Effector memory CD8-positive, alpha-beta T cell (primary cell): Measurements from ENCODE around the gene PI16.

ENCODE experiments used
- ATAC-seq: fragments of 150-1000 bp; cut with Tn5 transposase; replicated peaks from 2 replicates; pipeline ENCODE4 v1.10.0; 2021; ENCODE audit warnings: mild to moderate bottlenecking, moderate library complexity
- DNase-seq, 3 experiments: peaks; one replicate each; pipeline ENCODE4 v3.0.0; 2021
- H3K27ac Mint-ChIP-seq, 2 donors: one replicate each; pipeline ENCODE4 v1.8.0; 2022; ENCODE audit warnings: mild to moderate bottlenecking in 2 of 2, mixed read lengths in 2 of 2, moderate library complexity in 2 of 2
- H3K27me3 Mint-ChIP-seq, 2 donors: one replicate each; pipeline ENCODE4 v1.8.0; 2022; ENCODE audit warnings: mixed read lengths in 2 of 2
- H3K36me3 Mint-ChIP-seq: one replicate; pipeline ENCODE4 v1.8.0; 2022; ENCODE audit warnings: mild to moderate bottlenecking, moderate library complexity, mixed read lengths; ENCODE audit not compliant: insufficient read depth
- H3K4me1 Mint-ChIP-seq, 2 donors: one replicate each; pipeline ENCODE4 v1.8.0; 2022; ENCODE audit warnings: low read depth in 2 of 2, mixed read lengths in 2 of 2
- H3K4me3 Mint-ChIP-seq, 2 donors: one replicate each; pipeline ENCODE4 v1.8.0; 2022; ENCODE audit warnings: mild to moderate bottlenecking in 2 of 2, mixed read lengths in 2 of 2, moderate library complexity in 2 of 2
- H3K9me3 Mint-ChIP-seq, 2 donors: one replicate each; pipeline ENCODE4 v1.8.0; 2022; ENCODE audit warnings: mixed read lengths in 2 of 2
- total RNA-seq, 9 experiments: gene quantifications; one replicate each; lab custom pipeline; 2026; lab: John Stamatoyannopoulos, UW

PI16 gene, protein sequence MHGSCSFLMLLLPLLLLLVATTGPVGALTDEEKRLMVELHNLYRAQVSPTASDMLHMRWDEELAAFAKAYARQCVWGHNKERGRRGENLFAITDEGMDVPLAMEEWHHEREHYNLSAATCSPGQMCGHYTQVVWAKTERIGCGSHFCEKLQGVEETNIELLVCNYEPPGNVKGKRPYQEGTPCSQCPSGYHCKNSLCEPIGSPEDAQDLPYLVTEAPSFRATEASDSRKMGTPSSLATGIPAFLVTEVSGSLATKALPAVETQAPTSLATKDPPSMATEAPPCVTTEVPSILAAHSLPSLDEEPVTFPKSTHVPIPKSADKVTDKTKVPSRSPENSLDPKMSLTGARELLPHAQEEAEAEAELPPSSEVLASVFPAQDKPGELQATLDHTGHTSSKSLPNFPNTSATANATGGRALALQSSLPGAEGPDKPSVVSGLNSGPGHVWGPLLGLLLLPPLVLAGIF
- total RNA-seq: 0 to 5.4 (median 2.7) reads per million in 9 experiments

GRCh38 chr6:36954262-36954931 is at the start of gene PI16:
TSS of gene PI16 (plus strand) at chr6:36954738. CDS start at chr6:36954761, 23 bp downstream.
- H3K27me3 Mint-ChIP-seq: no peaks in the 10 kb centered on the region
- H3K27ac Mint-ChIP-seq: peak within 1 kb of the TSS; percentile 52 to 88
- peak within 1 kb of the TSS; percentile 79 to 83 for H3K4me3 Mint-ChIP-seq
- ATAC-seq: peak; percentile 87
- H3K4me1 Mint-ChIP-seq: peaks cover 29% of the 10 kb centered on the region in 2 donors
- H3K36me3 Mint-ChIP-seq: peaks cover 2% of the 10 kb centered on the region
- no peak for DNase-seq
- no peaks in the 10 kb centered on the region for H3K9me3 Mint-ChIP-seq

- peaks cover 4 to 24% of the 10 kb centered on the region in 2 donors for H3K4me1 Mint-ChIP-seq
- no peak for DNase-seq
- H3K27me3 Mint-ChIP-seq: no peaks in the 10 kb centered on the region
- no peak overlapping the region for H3K4me3 Mint-ChIP-seq
- no peak overlapping the region for H3K27ac Mint-ChIP-seq
- ATAC-seq: no peak
- H3K9me3 Mint-ChIP-seq: no peaks in the 10 kb centered on the region
- H3K36me3 Mint-ChIP-seq: peaks cover 72% of the 10 kb centered on the region
Observed at GRCh38 chr6:36904851-36905393, 49.6 kb upstream of the PI16 start.

DNA sequence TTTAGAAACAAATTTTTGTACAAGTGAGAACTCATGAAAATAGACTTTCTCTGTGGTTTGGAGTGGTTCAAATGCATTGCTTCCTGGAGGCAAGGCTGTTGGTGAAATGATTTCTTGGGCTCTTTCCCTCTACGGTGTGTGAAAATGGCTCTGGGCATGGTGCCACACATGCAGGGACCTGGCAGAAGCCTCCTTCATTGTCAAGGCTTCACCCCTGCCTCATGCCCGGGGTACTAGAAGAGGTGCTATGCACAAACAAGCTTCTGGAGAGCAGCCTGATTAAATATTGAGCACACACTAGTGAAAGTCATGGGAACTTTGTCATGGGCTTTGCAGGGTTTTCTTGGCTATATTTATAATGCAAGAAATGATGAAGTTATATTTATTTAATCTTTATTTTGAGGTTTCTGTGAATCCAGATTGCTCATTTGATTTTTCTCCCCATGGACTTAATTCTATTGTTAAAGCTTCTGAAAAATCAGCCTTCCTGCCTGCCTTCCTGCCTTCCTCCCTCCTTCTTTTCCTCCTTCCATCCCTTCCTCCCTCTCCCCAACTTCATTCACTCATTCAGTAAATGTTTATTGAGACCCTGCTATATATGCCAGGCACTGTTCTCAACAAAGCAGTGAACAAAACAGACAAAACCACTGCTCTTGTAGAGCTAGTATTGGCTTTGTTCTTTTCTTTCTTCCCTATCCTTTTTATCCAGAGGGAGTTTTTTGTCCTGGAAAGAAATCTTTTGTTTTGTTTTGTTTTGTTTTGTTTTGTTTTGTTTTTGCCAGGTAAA is 47.8 kb upstream of the PI16 start:
- Mint-ChIP-seq H3K27me3 (no peaks in the 10 kb centered on the region), H3K27ac (no peak overlapping the region), H3K4me3 (no peak overlapping the region), H3K4me1 (peaks cover 7 to 27% of the 10 kb centered on the region in 2 donors), H3K36me3 (peaks cover 54% of the 10 kb centered on the region), H3K9me3 (no peaks in the 10 kb centered on the region)
- no peak for DNase-seq
- no peak for ATAC-seq

- Mint-ChIP-seq H3K27me3 (no peaks in the 10 kb centered on the region), H3K4me1 (peaks cover 16 to 38% of the 10 kb centered on the region in 2 donors), H3K27ac (peak overlapping the region in 1 of 2 donors; percentile 59), H3K36me3 (peaks cover 44% of the 10 kb centered on the region), H3K4me3 (no peak overlapping the region), H3K9me3 (no peaks in the 10 kb centered on the region)
- ATAC-seq (no peak), DNase-seq (no peak)
Observed at GRCh38 chr6:36907781-36908180, 46.8 kb upstream of the PI16 start.

- H3K27me3 Mint-ChIP-seq: no peaks in the 10 kb centered on the region
Observed at GRCh38 chr6:36908747-36909146, 45.8 kb upstream of the PI16 start.

DNA sequence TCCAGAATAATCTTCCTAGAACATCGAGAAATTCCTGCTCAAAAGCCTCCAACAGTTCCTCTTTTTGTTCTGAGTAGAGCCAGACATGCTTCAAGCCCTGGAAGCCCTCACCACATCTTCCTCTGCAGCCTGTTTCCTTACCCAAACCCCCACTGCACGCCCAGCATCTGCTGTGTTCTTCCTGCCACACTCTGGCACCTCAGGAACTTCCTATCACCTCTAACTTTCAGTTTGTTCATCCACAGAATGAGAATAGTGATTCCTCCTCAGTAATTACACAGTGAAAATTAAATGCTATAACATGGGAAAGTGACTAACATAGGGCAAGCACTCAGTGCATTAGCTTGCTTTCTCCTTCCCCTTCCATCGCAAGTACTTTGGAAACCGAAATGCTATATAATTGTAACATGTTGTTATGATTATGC is 42.5 kb upstream of the PI16 start:
- Mint-ChIP-seq H3K36me3 (peaks cover 16% of the 10 kb centered on the region), H3K4me1 (peaks cover 26 to 33% of the 10 kb centered on the region in 2 donors), H3K27me3 (no peaks in the 10 kb centered on the region), H3K9me3 (no peaks in the 10 kb centered on the region), H3K27ac (peak overlapping the region; percentile 85 to 94), H3K4me3 (peak overlapping the region; percentile 61 to 69)
- ATAC-seq: peak; percentile 56
- DNase-seq: peak in 2 of 3 experiments; percentile 6 to 12

More at GRCh38 chr6:36908747-36909146, 45.8 kb upstream of the PI16 start:
- peaks cover 22 to 42% of the 10 kb centered on the region in 2 donors for H3K4me1 Mint-ChIP-seq
- no peak overlapping the region for H3K27ac Mint-ChIP-seq
- H3K4me3 Mint-ChIP-seq: no peak overlapping the region
- DNase-seq: no peak
- H3K9me3 Mint-ChIP-seq: no peaks in the 10 kb centered on the region
- peaks cover 34% of the 10 kb centered on the region for H3K36me3 Mint-ChIP-seq
- no peak for ATAC-seq

- no peaks in the 10 kb centered on the region for H3K27me3 Mint-ChIP-seq
- ATAC-seq: peak; percentile 90
Observed at GRCh38 chr6:36912586-36912985, 42.0 kb upstream of the PI16 start.

DNA sequence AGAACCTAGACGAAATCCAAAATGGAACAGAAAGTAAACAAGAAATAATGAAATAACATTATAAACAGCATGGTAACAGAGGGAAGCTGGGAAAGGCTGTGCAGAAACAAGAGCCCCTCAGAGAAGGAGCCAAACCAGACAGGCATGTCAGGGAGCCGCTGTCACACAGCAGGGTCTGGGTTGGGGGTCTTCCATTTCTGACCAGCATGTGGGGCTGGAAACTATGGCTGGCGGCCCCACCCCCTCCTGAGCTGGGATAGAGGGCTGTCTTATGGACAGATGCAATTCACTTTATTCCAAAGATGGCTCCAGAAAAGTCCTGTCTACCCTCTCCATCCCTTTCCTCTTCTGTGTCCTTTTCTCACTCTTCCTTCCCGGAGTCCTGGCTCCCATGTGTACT is 41.5 kb upstream of the PI16 start:
- no peaks in the 10 kb centered on the region for H3K27me3 Mint-ChIP-seq
- H3K36me3 Mint-ChIP-seq: peaks cover 19% of the 10 kb centered on the region
- H3K27ac Mint-ChIP-seq: peak overlapping the region; percentile 85 to 94
- no peaks in the 10 kb centered on the region for H3K9me3 Mint-ChIP-seq
- peak overlapping the region; percentile 61 to 69 for H3K4me3 Mint-ChIP-seq
- DNase-seq: no peak
- peaks cover 23% of the 10 kb centered on the region in 2 donors for H3K4me1 Mint-ChIP-seq
- no peak for ATAC-seq

More at GRCh38 chr6:36912586-36912985, 42.0 kb upstream of the PI16 start:
- H3K4me3 Mint-ChIP-seq: peak overlapping the region; percentile 61 to 69
- H3K27ac Mint-ChIP-seq: peak overlapping the region; percentile 85 to 94
- DNase-seq: peak; percentile 11 to 31 (median 23)
- H3K4me1 Mint-ChIP-seq: peaks cover 24 to 28% of the 10 kb centered on the region in 2 donors
- peaks cover 14% of the 10 kb centered on the region for H3K36me3 Mint-ChIP-seq
- no peaks in the 10 kb centered on the region for H3K9me3 Mint-ChIP-seq

DNA sequence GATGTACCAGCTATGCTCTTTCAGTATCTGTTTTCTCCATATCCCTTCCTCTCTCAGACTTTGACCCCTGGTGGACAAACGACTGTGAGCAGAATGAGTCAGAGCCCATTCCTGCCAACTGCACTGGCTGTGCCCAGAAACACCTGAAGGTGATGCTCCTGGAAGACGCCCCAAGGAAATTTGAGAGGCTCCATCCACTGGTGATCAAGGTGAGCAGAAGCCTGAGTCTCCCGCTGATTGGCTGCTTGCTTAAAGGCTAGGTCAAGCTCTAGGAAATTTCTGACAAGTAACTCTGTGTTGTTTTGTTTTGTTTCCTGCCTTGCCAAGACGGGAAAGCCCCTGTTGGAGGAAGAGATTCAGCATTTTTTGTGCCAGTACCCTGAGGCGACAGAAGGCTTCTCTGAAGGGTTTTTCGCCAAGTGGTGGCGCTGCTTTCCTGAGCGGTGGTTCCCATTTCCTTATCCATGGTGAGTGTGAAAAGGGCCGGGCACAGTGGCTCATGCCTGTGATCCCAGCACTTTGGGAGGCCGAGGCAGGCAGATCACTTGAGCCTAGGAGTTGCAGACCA is 40.2 kb upstream of the PI16 start:
- DNase-seq (no peak), ATAC-seq (no peak)
- no peaks in the 10 kb centered on the region for H3K27me3 Mint-ChIP-seq
- H3K36me3 Mint-ChIP-seq: peaks cover 21% of the 10 kb centered on the region
- no peaks in the 10 kb centered on the region for H3K9me3 Mint-ChIP-seq
- peak overlapping the region in 1 of 2 donors; percentile 21 for H3K4me3 Mint-ChIP-seq
- peak overlapping the region in 1 of 2 donors; percentile 94 for H3K27ac Mint-ChIP-seq
- H3K4me1 Mint-ChIP-seq: peaks cover 17 to 22% of the 10 kb centered on the region in 2 donors

- no peak overlapping the region for H3K4me3 Mint-ChIP-seq
- H3K4me1 Mint-ChIP-seq: peaks cover 17 to 22% of the 10 kb centered on the region in 2 donors
- no peaks in the 10 kb centered on the region for H3K9me3 Mint-ChIP-seq
- no peak for DNase-seq
- peak overlapping the region in 1 of 2 donors; percentile 77 for H3K27ac Mint-ChIP-seq
- peaks cover 24% of the 10 kb centered on the region for H3K36me3 Mint-ChIP-seq
- no peak for ATAC-seq
- H3K27me3 Mint-ChIP-seq: no peaks in the 10 kb centered on the region
Observed at GRCh38 chr6:36915599-36915998, 38.9 kb upstream of the PI16 start.

- no peak for ATAC-seq
- Mint-ChIP-seq H3K4me1 (peaks cover 17 to 22% of the 10 kb centered on the region in 2 donors), H3K27ac (peak overlapping the region in 1 of 2 donors; percentile 77)
Observed at GRCh38 chr6:36916126-36916525, 38.4 kb upstream of the PI16 start.

DNA sequence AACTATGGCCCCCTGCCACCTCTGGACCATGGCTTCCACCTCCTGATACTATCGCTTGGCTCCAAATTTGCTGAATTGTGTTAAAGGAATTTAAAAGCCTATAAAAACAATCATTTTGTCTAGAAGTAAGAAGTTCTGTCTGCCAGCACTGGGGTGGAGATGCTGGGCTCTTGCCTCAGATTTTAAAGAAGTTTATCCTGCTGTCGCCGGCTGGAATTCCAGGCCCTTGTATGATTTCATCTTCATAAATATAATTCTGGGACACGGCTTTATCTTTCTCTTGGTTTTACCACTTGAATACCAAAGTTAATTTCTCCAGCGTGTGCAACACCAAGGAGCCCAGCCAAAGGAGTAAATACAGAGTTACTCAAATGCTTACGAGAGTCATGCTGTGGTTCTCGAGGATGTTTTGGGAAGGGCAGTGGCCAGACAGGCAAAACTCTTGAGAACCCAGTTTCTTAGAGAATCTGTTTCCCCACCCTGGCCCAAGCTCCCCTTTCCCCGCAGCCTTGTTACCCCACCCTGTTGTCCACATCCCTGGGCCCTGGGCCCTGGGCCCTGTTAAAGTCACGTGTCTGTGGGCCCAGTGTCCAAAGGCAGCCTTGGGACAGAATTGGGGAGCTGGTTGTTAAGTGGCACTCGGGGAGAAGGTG is 36.9 kb upstream of the PI16 start:
- H3K9me3 Mint-ChIP-seq: no peaks in the 10 kb centered on the region
- H3K4me1 Mint-ChIP-seq: peaks cover 5 to 11% of the 10 kb centered on the region in 2 donors
- H3K27me3 Mint-ChIP-seq: no peaks in the 10 kb centered on the region
- peaks cover 24% of the 10 kb centered on the region for H3K36me3 Mint-ChIP-seq
- peak overlapping the region; percentile 28 to 59 for H3K27ac Mint-ChIP-seq
- ATAC-seq: no peak
- DNase-seq: no peak
- H3K4me3 Mint-ChIP-seq: no peak overlapping the region

More at GRCh38 chr6:36916126-36916525, 38.4 kb upstream of the PI16 start:
- Mint-ChIP-seq H3K27me3 (no peaks in the 10 kb centered on the region), H3K4me3 (no peak overlapping the region), H3K36me3 (peaks cover 24% of the 10 kb centered on the region), H3K9me3 (no peaks in the 10 kb centered on the region)
- no peak for DNase-seq
